Colonic mucosa (tissue), 4 donors: ENCODE data around the gene ADARB2. TPM values are rescaled to one million over a fixed set of nuclear protein-coding genes. Genes with fewer than 3 reads are reported as not detected.

Experiments
- DNase-seq: peaks from one replicate; pipeline ENCODE4 v3.0.0-alpha.2; 2020
- H3K27ac ChIP-seq: fragments of 200-600 bp; one replicate; pipeline ENCODE4 v1.8.0; 2021
- H3K27me3 ChIP-seq: fragments of 200-600 bp; one replicate; pipeline ENCODE4 v1.8.0; 2021
- H3K36me3 ChIP-seq: fragments of 200-600 bp; one replicate; pipeline ENCODE4 v1.8.0; 2021
- H3K4me1 ChIP-seq: fragments of 200-600 bp; one replicate; pipeline ENCODE4 v1.8.0; 2021; ENCODE audit warnings: mild to moderate bottlenecking
- H3K4me3 ChIP-seq: fragments of 200-600 bp; one replicate; pipeline ENCODE4 v1.8.0; 2021
- H3K9ac ChIP-seq, 2 donors: one replicate each; pipeline ENCODE4 v1.7.0; 2013; ENCODE audit warnings: control low read depth in 2 of 2, low read depth in 2 of 2, low read length in 2 of 2
- H3K9me3 ChIP-seq: fragments of 200-600 bp; one replicate; pipeline ENCODE4 v1.8.0; 2021
- intact Hi-C: fragments of 100-400 bp; cut with DNase I; formaldehyde crosslinking; loops from one replicate; pipeline ENCODE4 v1.14.1; 2022
- total RNA-seq, 2 donors: library from RNA; stranded (reverse); fragmentation: NEBNext Ultra II Directional in 1 of 2; extraction: Animal tissue kit (Norgen Biotek cat#: 25700) in 1 of 2; gene quantifications; one replicate each; pipeline ENCODE4 v1.2.1, GENCODE V29; 2021
- TF ChIP-seq, protein P1 (sequence below): fragments of 200-600 bp; IDR thresholded peaks from one replicate; pipeline ENCODE4 v1.8.0; 2022; ENCODE audit warnings: antibody characterized with exemption, mild to moderate bottlenecking
- donor health status: healthy.
- donor health status: DM: no; HTN: no; CAD: no.
- donor health status: DM: no; HTN: no; CAD: no.

Gene ADARB2
- total RNA-seq, 2 donors from 2014 or later = 0.19 TPM; not detected in 1

DNA sequence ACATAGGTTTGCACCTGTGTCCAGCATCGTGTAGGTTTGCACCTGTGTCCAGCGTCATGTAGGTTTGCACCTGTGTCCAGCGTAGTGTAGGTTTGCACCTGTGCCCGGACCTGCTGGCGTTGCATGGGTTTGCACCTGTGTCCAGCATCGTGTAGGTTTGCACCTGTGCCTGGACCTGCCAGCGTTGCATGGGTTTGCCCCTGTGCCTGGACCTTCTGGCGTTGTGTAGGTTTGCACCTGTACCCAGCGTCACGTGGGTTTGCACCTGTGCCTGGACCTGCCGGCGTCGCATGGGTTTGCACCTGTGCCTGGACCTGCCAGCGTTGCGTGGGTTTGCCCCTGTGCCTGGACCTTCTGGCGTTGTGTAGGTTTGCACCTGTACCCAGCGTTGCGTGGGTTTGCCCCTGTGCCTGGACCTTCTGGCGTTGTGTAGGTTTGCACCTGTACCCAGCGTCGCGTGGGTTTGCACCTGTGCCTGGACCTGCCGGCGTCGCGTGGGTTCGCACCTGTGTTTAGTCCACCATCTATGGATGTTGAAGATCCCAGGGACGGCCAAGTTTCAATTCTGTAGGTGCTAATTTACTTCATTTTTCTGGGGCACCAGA lies 523.2 kb downstream of the ADARB2 start:
- H3K27ac ChIP-seq = no peak overlapping the region
- no peak overlapping the region for H3K4me3 ChIP-seq
- no peaks in the 10 kb centered on the region for H3K4me1 ChIP-seq
- intact Hi-C loops = no loop called here
- no peaks in the 10 kb centered on the region for H3K9me3 ChIP-seq
- TF ChIP-seq, protein P1, sequence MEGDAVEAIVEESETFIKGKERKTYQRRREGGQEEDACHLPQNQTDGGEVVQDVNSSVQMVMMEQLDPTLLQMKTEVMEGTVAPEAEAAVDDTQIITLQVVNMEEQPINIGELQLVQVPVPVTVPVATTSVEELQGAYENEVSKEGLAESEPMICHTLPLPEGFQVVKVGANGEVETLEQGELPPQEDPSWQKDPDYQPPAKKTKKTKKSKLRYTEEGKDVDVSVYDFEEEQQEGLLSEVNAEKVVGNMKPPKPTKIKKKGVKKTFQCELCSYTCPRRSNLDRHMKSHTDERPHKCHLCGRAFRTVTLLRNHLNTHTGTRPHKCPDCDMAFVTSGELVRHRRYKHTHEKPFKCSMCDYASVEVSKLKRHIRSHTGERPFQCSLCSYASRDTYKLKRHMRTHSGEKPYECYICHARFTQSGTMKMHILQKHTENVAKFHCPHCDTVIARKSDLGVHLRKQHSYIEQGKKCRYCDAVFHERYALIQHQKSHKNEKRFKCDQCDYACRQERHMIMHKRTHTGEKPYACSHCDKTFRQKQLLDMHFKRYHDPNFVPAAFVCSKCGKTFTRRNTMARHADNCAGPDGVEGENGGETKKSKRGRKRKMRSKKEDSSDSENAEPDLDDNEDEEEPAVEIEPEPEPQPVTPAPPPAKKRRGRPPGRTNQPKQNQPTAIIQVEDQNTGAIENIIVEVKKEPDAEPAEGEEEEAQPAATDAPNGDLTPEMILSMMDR = no peak
- no peaks in the 10 kb centered on the region for H3K27me3 ChIP-seq
- no peak for DNase-seq
- H3K9ac ChIP-seq = no peak overlapping the region
- no peaks in the 10 kb centered on the region for H3K36me3 ChIP-seq

DNA sequence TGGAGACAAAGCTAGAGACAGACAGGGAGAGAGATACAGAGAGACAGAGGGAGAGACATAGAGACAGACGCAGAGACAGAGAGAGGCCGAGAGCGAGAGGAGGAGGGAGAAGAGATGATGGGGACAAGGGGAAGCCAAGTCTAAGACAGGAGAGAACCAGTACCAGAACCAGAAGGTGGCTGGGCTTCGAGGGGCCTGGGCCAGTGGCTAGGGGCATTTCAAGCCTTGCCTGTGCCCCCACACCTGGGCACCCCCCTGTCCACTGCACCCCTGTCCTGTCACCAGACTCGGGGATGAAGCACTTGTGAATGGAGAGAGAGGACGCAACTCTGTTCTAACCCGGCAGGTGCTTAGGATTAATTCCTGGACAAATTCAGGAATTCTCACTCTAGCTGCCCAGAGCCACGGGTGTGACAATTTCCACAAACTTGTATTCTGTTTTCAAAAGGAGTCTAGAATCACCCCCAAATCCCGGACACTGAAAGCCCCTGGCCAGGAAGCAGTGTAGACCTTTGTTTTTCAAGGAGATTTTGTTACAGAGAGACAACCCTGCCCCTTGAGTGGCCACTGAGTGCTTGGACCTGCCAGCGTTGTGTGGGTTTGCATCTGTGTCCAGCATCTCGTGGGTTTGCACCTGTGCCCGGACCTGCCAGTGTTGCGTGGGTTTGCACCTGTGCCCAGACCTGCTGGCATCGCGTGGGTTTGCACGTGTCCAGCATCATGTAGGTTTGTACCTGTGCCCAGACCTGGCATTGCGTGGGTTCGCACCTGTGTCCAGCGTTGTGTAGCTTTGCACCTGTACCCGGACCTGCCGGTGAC lies 523.9 kb downstream of the ADARB2 start:
- Histone ChIP-seq H3K4me3 (no peak overlapping the region), H3K4me1 (no peaks in the 10 kb centered on the region), H3K9ac (no peak overlapping the region), H3K9me3 (no peaks in the 10 kb centered on the region), H3K27ac (no peak overlapping the region), H3K36me3 (no peaks in the 10 kb centered on the region), H3K27me3 (no peaks in the 10 kb centered on the region)
- DNase-seq = no peak
- intact Hi-C loops = no loop called here
- TF ChIP-seq, protein P1 = no peak

- no peak overlapping the region for H3K9ac ChIP-seq
- no peaks in the 10 kb centered on the region for H3K4me1 ChIP-seq
- no peak overlapping the region for H3K27ac ChIP-seq
- intact Hi-C loops = no loop called here
- no peak for DNase-seq
- no peak overlapping the region for H3K4me3 ChIP-seq
- H3K9me3 ChIP-seq = no peaks in the 10 kb centered on the region
- TF ChIP-seq, protein P1 = no peak
- no peaks in the 10 kb centered on the region for H3K27me3 ChIP-seq
- no peaks in the 10 kb centered on the region for H3K36me3 ChIP-seq
These were observed 524.7 kb downstream of the ADARB2 start for GRCh38 chr10:1212571-1213141.

- no peak for DNase-seq
- intact Hi-C loops = no loop called here
- Histone ChIP-seq H3K9me3 (no peaks in the 10 kb centered on the region), H3K27me3 (no peaks in the 10 kb centered on the region), H3K27ac (no peak overlapping the region), H3K4me3 (no peak overlapping the region), H3K4me1 (no peaks in the 10 kb centered on the region), H3K36me3 (no peaks in the 10 kb centered on the region), H3K9ac (no peak overlapping the region)
- TF ChIP-seq, protein P1 = no peak
These were observed 525.3 kb downstream of the ADARB2 start for GRCh38 chr10:1211844-1212570.

DNA sequence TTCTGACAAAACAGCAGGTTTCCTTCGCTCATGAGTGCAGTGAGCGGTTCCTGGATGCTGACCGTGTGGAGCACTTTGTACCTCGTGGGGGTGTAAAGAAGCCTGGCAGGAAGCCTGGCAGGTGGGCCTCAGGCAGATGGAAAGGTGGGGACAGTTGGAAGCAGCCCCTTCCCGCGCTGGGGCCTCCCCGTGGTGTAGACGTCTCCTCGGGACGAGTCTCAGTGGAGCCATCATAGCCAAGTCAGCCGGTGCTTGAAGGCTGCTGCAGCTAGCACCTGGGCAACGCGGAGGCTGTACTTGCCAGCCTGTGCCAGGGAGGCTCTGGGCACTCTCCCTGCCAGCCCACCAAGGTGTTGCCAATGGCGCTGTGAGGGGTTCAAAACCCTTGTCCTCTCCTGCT lies 526.7 kb downstream of the ADARB2 start:
- no peaks in the 10 kb centered on the region for H3K27me3 ChIP-seq
- H3K4me1 ChIP-seq = no peaks in the 10 kb centered on the region
- intact Hi-C loops = no loop called here
- no peak for DNase-seq
- H3K4me3 ChIP-seq = no peak overlapping the region
- H3K27ac ChIP-seq = no peak overlapping the region
- no peaks in the 10 kb centered on the region for H3K36me3 ChIP-seq
- H3K9ac ChIP-seq = no peak overlapping the region
- TF ChIP-seq, protein P1 = no peak
- H3K9me3 ChIP-seq = no peaks in the 10 kb centered on the region
